Stomach (tissue), 4 donors: ENCODE results near the gene ARL15.

ENCODE experiments used
- POLR2AphosphoS5 ChIP-seq, 3 donors: sonication (generic); formaldehyde crosslinking; IDR thresholded peaks; one replicate each; pipeline ENCODE4 v1.6.1; 2016; ENCODE audit warnings: antibody characterized with exemption in 3 of 3
- TF ChIP-seq, protein P1 (sequence below), 7 experiments: fragments of 450-650 bp in 4 of 7; fragments of 200-600 bp in 3 of 7; sonication (generic) in 3 of 7; IDR thresholded peaks; one replicate each; pipeline ENCODE4 v1.5.1; 2016 to 2019; ENCODE audit warnings: antibody characterized with exemption in 7 of 7, control low read depth in 2 of 7, mild to moderate bottlenecking in 1 of 7

DNA sequence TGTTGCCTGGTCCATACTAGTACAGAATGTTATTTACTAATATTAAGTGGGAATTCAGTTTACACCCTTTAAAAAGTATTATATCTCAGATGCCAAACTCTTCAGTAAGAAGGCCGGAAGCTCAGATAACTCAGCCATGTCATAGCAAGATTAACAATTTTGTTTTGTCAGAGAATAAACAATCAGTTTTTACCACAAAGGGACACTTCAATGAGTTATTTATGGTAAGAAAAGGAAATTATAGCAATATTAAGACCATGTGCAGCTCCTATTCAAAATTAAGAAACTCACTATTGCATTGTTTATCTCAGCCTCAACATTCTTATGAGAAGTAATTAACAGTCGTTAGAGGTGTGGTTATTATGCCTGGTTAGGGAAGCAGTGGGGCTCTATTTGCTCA is 13.1 kb upstream of the ARL15 start:
- TF ChIP-seq, protein P1, sequence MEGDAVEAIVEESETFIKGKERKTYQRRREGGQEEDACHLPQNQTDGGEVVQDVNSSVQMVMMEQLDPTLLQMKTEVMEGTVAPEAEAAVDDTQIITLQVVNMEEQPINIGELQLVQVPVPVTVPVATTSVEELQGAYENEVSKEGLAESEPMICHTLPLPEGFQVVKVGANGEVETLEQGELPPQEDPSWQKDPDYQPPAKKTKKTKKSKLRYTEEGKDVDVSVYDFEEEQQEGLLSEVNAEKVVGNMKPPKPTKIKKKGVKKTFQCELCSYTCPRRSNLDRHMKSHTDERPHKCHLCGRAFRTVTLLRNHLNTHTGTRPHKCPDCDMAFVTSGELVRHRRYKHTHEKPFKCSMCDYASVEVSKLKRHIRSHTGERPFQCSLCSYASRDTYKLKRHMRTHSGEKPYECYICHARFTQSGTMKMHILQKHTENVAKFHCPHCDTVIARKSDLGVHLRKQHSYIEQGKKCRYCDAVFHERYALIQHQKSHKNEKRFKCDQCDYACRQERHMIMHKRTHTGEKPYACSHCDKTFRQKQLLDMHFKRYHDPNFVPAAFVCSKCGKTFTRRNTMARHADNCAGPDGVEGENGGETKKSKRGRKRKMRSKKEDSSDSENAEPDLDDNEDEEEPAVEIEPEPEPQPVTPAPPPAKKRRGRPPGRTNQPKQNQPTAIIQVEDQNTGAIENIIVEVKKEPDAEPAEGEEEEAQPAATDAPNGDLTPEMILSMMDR (IDR thresholded peaks at IDR 0.05), result no peak
- no peak for TF ChIP-seq POLR2AphosphoS5 (IDR thresholded peaks at IDR 0.05)
